Umbilical cord (tissue), 2 donors: ENCODE data around the gene KLK11. TPM values are rescaled to one million over a fixed set of nuclear protein-coding genes. Genes with fewer than 3 reads are reported as not detected.

Experiments used
- DNase-seq: peaks from one replicate; pipeline ENCODE4 v3.0.0-alpha.2; 2015; ENCODE audit warnings: low spot score
- total RNA-seq: library from RNA; depleted of rRNA; stranded (reverse); fragments of >200 nt; gene quantifications from one replicate; pipeline ENCODE4 v1.2.3, GENCODE V29; 2014; ENCODE audit warnings: low replicate concordance; ENCODE audit not compliant: insufficient read depth

The KLK11 gene
- total RNA-seq, 1 donor from 2014 or later = 3.9 TPM

DNA sequence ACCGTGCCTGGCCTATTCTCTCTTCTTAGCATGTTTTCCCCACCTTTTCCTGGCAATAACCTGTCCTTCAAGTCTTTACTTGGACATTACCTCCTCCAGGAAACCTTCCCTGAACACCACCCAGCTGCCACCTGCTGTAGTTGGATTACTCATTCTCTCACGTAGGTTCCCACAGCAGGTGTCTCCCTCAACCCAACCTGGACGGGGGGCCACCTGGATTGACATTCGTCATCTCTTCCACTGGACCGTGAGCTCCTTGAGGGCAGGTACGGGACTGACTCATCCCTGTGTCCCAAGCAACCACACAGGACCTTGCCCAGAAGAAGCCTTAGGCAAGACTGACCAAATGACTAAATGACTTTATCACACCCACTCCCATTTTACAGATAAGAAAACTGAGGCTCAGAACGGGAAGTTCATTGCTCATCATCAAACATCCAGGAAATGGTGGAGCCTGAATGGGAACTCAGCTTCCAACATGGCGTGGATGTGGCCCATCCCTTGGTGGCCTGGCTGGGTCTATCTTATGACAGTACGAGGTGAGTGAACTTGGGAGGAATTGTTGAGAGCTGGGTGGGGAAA lies 53.5 kb downstream of the KLK11 start:
- DNase-seq = no peak

Other genes starting within 250 kb of the KLK11 start
- gene ACP4, start 236.2 kb downstream of the KLK11 start, total RNA-seq = not detected
- gene KLK1, start 202.8 kb downstream of the KLK11 start, total RNA-seq = not detected
- gene KLK15, start 193.0 kb downstream of the KLK11 start, total RNA-seq = 1.2 TPM
- 0.48 TPM for gene KLK3, start 171.7 kb downstream of the KLK11 start, total RNA-seq
- gene KLK2, start 153.2 kb downstream of the KLK11 start, total RNA-seq = 9.6 TPM
- gene KLK4, start 115.2 kb downstream of the KLK11 start, total RNA-seq = 1.4 TPM
- not detected for gene KLK5, start 73.6 kb downstream of the KLK11 start, total RNA-seq
- gene KLK6, start 57.0 kb downstream of the KLK11 start, total RNA-seq = not detected
- 0.72 TPM for gene KLK7, start 42.7 kb downstream of the KLK11 start, total RNA-seq
- gene KLK8, start 25.0 kb downstream of the KLK11 start, total RNA-seq = not detected
- 0.24 TPM for gene KLK10, start 6.9 kb downstream of the KLK11 start, total RNA-seq
- gene KLK12, start 8.4 kb upstream of the KLK11 start, total RNA-seq = not detected
- gene KLK13, start 38.5 kb upstream of the KLK11 start, total RNA-seq = not detected
- not detected for gene KLK14, start 56.3 kb upstream of the KLK11 start, total RNA-seq
- gene CTU1, start 81.8 kb upstream of the KLK11 start, total RNA-seq = 9.4 TPM
- gene SIGLEC9, start 98.3 kb upstream of the KLK11 start, total RNA-seq = 2.2 TPM
- gene SIGLEC7, start 115.7 kb upstream of the KLK11 start, total RNA-seq = 3.1 TPM
- 5.3 TPM for gene CD33, start 198.5 kb upstream of the KLK11 start, total RNA-seq
- gene SIGLECL1, start 224.5 kb upstream of the KLK11 start, total RNA-seq = not detected